HepG2 (cell line): ENCODE data around the gene SMYD1. TPM values are rescaled to one million over a fixed set of nuclear protein-coding genes. Genes with fewer than 3 reads are reported as not detected.

Experiments used
- GFI1 ChIP-seq: sonication (generic); formaldehyde crosslinking; IDR thresholded peaks from 2 replicates; pipeline ENCODE4 v1.5.0; 2020; ENCODE audit warnings: missing genetic modification reagents, mild to moderate bottlenecking, borderline replicate concordance
- HOXD1 ChIP-seq: sonication (generic); formaldehyde crosslinking; IDR thresholded peaks from 2 replicates; pipeline ENCODE4 v1.5.0; 2020; ENCODE audit warnings: missing genetic modification reagents
- MAFF ChIP-seq: IDR thresholded peaks from 2 replicates; pipeline ENCODE4 v1.6.1; 2011; ENCODE audit warnings: low read depth, low read length, improper control_type of control experiment
- NPAS2 ChIP-seq: sonication (generic); formaldehyde crosslinking; IDR thresholded peaks from 2 replicates; pipeline ENCODE4 v1.8.0; 2022; ENCODE audit warnings: mild to moderate bottlenecking, missing genetic modification reagents, borderline replicate concordance
- ONECUT2 ChIP-seq: sonication (generic); formaldehyde crosslinking; IDR thresholded peaks from 2 replicates; pipeline ENCODE4 v1.4.0; 2020; ENCODE audit warnings: missing genetic modification reagents
- RNF2 ChIP-seq: fragments of 450-650 bp; conservative IDR thresholded peaks from 2 replicates; pipeline ENCODE4 v1.6.1; 2016; ENCODE audit warnings: low read depth
- U2AF2 ChIP-seq: fragments of 200-400 bp; formaldehyde crosslinking; IDR thresholded peaks from 2 replicates; pipeline ENCODE4 v1.6.1; 2017; ENCODE audit warnings: low read depth, mild to moderate bottlenecking, low read length
- ZBTB7A ChIP-seq: sonication (generic); formaldehyde crosslinking; IDR thresholded peaks from 2 replicates; pipeline ENCODE4 v1.8.0; 2022; ENCODE audit warnings: mild to moderate bottlenecking, missing genetic modification reagents
- ZFY ChIP-seq: sonication (generic); formaldehyde crosslinking; IDR thresholded peaks from 2 replicates; pipeline ENCODE4 v1.4.0; 2020; ENCODE audit warnings: missing genetic modification reagents
- ZNF264 ChIP-seq: sonication (generic); formaldehyde crosslinking; IDR thresholded peaks from 2 replicates; pipeline ENCODE4 v1.4.0; 2020; ENCODE audit warnings: missing genetic modification reagents
- ZNF556 ChIP-seq: sonication (generic); formaldehyde crosslinking; IDR thresholded peaks from 2 replicates; pipeline ENCODE4 v1.4.0; 2020; ENCODE audit warnings: mild to moderate bottlenecking, missing genetic modification reagents, borderline replicate concordance
- polyA plus RNA-seq, 8 experiments: library from polyadenylated mRNA; depleted of rRNA in 3 of 8; stranded (reverse) in 7 of 8; unstranded in 1 of 8; fragments of >200 nt; fragmentation: Illumina TruSeq in 4 of 8; extraction: Trizol in 4 of 8; gene quantifications; 2 replicates each; pipeline versions ENCODE4 v1.2.1 to v1.2.3, GENCODE V29; 2011 to 2016; ENCODE audit warnings: low read depth in 4 of 8, missing spikeins in 1 of 8, mixed read lengths in 1 of 8; ENCODE audit not compliant: insufficient read depth in 1 of 8
- total RNA-seq, 5 experiments: library from RNA; depleted of rRNA; stranded (reverse); fragments of >200 nt; fragmentation: Illumina TruSeq; extraction: Trizol; gene quantifications; 2 replicates each; pipeline ENCODE4 v1.2.3, GENCODE V29; 2016; ENCODE audit warnings: low read depth in 1 of 5
- TF ChIP-seq, protein P1 (sequence below): sonication (generic); formaldehyde crosslinking; conservative IDR thresholded peaks from 2 replicates; pipeline ENCODE4 v1.8.1; 2023; ENCODE audit warnings: missing genetic modification reagents
- TF ChIP-seq, protein P2 (sequence below): sonication (generic); formaldehyde crosslinking; IDR thresholded peaks from 2 replicates; pipeline ENCODE4 v1.8.1; 2022; ENCODE audit warnings: low read depth, mild to moderate bottlenecking, missing genetic modification reagents
- TF ChIP-seq, protein P3 (sequence below): IDR thresholded peaks from 2 replicates; pipeline ENCODE4 v1.6.1; 2016; ENCODE audit warnings: low read depth, missing genetic modification reagents, missing compliant biosample characterization
- TF ChIP-seq, protein P4 (sequence below): sonication (generic); formaldehyde crosslinking; IDR thresholded peaks from 2 replicates; pipeline ENCODE4 v1.5.0; 2020; ENCODE audit warnings: missing genetic modification reagents, mild to moderate bottlenecking, borderline replicate concordance

SMYD1 gene
- total and polyA plus RNA-seq, 2 of the 13 experiments (the other 11 are each of a cell fraction or from before 2014, with no cell fraction given), result not detected

DNA sequence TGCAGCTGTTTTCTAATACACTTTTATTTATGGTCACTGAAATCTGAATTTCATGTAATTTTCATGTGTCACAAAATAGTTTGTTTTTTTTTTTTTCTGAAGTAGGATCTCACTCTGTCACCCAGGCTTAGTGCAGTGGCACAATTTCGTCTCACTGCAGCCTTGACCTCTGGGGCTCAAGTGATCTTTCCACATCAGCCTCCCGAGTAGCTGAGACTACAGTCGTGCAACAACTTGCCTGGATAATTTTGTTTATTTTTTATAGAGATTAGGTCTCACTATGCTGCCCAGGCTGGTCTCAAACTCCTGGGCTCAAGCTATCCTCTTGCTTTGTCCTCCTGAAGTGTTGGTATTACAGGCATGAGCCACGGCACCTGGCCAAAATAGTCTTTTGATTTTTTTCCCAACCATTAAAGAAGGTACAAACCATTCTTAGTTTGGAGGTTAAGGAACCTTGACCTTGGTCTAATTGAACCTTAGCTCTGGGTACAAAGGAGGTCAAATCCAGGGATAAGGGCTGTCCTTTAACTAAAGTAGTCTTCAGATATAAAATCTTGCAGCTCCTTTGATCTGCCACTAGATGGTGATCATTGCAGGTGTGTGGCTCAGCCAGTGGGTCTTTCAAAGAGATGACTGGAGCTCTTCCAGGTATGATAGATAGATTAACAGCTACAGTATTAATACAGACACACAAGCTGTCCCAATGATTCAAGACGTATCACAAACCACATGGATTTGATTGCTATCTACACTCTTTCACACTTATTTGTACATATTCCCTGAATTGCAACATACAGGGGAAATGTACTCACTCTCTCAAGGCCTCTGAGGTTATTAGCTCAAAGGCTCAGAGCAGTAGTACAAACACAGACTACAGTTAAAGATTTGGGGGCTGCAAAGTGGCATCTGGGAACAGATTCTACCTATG is 7.4 kb upstream of the SMYD1 start (continued):
- TF ChIP-seq, protein P1, sequence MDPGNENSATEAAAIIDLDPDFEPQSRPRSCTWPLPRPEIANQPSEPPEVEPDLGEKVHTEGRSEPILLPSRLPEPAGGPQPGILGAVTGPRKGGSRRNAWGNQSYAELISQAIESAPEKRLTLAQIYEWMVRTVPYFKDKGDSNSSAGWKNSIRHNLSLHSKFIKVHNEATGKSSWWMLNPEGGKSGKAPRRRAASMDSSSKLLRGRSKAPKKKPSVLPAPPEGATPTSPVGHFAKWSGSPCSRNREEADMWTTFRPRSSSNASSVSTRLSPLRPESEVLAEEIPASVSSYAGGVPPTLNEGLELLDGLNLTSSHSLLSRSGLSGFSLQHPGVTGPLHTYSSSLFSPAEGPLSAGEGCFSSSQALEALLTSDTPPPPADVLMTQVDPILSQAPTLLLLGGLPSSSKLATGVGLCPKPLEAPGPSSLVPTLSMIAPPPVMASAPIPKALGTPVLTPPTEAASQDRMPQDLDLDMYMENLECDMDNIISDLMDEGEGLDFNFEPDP (CRISPR knock-in tag), result peak; percentile 39; the same call in 1 of the 2 replicates
- no peak for TF ChIP-seq ZNF556 (CRISPR knock-in tag)
- TF ChIP-seq ZFY (CRISPR knock-in tag), result no peak
- no peak for TF ChIP-seq ONECUT2 (CRISPR knock-in tag)
- no peak for TF ChIP-seq ZBTB7A (CRISPR knock-in tag)
- no peak for TF ChIP-seq U2AF2
- no peak for TF ChIP-seq HOXD1 (CRISPR knock-in tag)
- no peak for TF ChIP-seq ZNF264
- TF ChIP-seq, protein P2, sequence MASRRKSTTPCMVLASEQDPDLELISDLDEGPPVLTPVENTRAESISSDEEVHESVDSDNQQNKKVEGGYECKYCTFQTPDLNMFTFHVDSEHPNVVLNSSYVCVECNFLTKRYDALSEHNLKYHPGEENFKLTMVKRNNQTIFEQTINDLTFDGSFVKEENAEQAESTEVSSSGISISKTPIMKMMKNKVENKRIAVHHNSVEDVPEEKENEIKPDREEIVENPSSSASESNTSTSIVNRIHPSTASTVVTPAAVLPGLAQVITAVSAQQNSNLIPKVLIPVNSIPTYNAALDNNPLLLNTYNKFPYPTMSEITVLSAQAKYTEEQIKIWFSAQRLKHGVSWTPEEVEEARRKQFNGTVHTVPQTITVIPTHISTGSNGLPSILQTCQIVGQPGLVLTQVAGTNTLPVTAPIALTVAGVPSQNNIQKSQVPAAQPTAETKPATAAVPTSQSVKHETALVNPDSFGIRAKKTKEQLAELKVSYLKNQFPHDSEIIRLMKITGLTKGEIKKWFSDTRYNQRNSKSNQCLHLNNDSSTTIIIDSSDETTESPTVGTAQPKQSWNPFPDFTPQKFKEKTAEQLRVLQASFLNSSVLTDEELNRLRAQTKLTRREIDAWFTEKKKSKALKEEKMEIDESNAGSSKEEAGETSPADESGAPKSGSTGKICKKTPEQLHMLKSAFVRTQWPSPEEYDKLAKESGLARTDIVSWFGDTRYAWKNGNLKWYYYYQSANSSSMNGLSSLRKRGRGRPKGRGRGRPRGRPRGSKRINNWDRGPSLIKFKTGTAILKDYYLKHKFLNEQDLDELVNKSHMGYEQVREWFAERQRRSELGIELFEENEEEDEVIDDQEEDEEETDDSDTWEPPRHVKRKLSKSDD (CRISPR knock-in tag), result no peak
- TF ChIP-seq MAFF, result no peak
- TF ChIP-seq RNF2, result no peak
- no peak for TF ChIP-seq NPAS2 (CRISPR knock-in tag)
- TF ChIP-seq, protein P3, sequence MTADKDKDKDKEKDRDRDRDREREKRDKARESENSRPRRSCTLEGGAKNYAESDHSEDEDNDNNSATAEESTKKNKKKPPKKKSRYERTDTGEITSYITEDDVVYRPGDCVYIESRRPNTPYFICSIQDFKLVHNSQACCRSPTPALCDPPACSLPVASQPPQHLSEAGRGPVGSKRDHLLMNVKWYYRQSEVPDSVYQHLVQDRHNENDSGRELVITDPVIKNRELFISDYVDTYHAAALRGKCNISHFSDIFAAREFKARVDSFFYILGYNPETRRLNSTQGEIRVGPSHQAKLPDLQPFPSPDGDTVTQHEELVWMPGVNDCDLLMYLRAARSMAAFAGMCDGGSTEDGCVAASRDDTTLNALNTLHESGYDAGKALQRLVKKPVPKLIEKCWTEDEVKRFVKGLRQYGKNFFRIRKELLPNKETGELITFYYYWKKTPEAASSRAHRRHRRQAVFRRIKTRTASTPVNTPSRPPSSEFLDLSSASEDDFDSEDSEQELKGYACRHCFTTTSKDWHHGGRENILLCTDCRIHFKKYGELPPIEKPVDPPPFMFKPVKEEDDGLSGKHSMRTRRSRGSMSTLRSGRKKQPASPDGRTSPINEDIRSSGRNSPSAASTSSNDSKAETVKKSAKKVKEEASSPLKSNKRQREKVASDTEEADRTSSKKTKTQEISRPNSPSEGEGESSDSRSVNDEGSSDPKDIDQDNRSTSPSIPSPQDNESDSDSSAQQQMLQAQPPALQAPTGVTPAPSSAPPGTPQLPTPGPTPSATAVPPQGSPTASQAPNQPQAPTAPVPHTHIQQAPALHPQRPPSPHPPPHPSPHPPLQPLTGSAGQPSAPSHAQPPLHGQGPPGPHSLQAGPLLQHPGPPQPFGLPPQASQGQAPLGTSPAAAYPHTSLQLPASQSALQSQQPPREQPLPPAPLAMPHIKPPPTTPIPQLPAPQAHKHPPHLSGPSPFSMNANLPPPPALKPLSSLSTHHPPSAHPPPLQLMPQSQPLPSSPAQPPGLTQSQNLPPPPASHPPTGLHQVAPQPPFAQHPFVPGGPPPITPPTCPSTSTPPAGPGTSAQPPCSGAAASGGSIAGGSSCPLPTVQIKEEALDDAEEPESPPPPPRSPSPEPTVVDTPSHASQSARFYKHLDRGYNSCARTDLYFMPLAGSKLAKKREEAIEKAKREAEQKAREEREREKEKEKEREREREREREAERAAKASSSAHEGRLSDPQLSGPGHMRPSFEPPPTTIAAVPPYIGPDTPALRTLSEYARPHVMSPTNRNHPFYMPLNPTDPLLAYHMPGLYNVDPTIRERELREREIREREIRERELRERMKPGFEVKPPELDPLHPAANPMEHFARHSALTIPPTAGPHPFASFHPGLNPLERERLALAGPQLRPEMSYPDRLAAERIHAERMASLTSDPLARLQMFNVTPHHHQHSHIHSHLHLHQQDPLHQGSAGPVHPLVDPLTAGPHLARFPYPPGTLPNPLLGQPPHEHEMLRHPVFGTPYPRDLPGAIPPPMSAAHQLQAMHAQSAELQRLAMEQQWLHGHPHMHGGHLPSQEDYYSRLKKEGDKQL (CRISPR knock-in tag), result peak; percentile 68; the same call in 1 of the 2 replicates
- 0 out of 2 replicates have a peak, but pooled peaks have one; percentile 61 for TF ChIP-seq GFI1 (CRISPR knock-in tag)
- TF ChIP-seq, protein P4, sequence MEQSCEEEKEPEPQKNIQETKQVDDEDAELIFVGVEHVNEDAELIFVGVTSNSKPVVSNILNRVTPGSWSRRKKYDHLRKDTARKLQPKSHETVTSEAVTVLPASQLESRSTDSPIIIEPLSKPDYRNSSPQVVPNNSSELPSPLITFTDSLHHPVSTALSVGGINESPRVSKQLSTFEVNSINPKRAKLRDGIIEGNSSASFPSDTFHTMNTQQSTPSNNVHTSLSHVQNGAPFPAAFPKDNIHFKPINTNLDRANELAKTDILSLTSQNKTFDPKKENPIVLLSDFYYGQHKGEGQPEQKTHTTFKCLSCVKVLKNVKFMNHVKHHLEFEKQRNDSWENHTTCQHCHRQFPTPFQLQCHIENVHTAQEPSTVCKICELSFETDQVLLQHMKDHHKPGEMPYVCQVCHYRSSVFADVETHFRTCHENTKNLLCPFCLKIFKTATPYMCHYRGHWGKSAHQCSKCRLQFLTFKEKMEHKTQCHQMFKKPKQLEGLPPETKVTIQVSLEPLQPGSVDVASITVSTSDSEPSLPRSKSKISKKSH, result no peak
